Pancreas (tissue), 10 donors: Measurements from ENCODE around the gene VPS26B. TPM values are rescaled to one million over a fixed set of nuclear protein-coding genes. Genes with fewer than 3 reads are reported as not detected.
"Not testable (repeated sequence)": the region's sequence is repeated elsewhere in the genome, so short reads cannot be mapped to it uniquely, and the experiment has no call there.

ENCODE experiments used
- ATAC-seq, 4 donors: fragments of 200-7000 bp; cut with Tn5 transposase; one replicate each; pipeline versions ENCODE4 v1.8.0 to v1.9.1; 2020; ENCODE audit warnings: mild to moderate bottlenecking in 4 of 4, moderate library complexity in 4 of 4
- DNase-seq, 6 donors: peaks; one replicate each; pipeline ENCODE4 v3.0.0-alpha.2; 2020
- FAIRE-seq: peaks from 2 replicates; lab custom pipeline; 2012; peaks lifted over from hg19 to GRCh38; lab: Jason Lieb, UNC
- H3K27ac ChIP-seq, 4 donors: fragments of 200-600 bp; sonication (generic); 1 replicate in 3 of 4; 2 replicates in 1 of 4; pipeline versions ENCODE4 v1.5.0 to v1.8.0; 2020
- H3K27me3 ChIP-seq, 4 donors: fragments of 200-600 bp; one replicate each; pipeline ENCODE4 v1.8.0; 2021
- H3K36me3 ChIP-seq, 3 donors: fragments of 200-600 bp; sonication (generic) in 1 of 3; one replicate each; pipeline versions ENCODE4 v1.5.0 to v1.8.0; 2020 to 2021
- H3K4me1 ChIP-seq, 3 donors: fragments of 200-600 bp; one replicate each; pipeline ENCODE4 v1.8.0; 2021
- H3K4me3 ChIP-seq, 4 donors: fragments of 200-600 bp; sonication (generic) in 2 of 4; one replicate each; pipeline versions ENCODE4 v1.5.0 to v1.8.0; 2020 to 2021
- H3K9me3 ChIP-seq, 4 donors: fragments of 200-600 bp; one replicate each; pipeline ENCODE4 v1.8.0; 2021
- WGBS, 2 donors: extraction: QIAGEN DNeasy Blood & Tissue Kit; methylation state at CpG; one replicate each; pipeline ENCODE4 v1.1.7; 2013; 5-methylcytosine and 5-hydroxymethylcytosine counted together
- intact Hi-C, 3 donors: fragments of 100-400 bp; cut with DNase I; formaldehyde crosslinking; loops; one replicate each; pipeline versions ENCODE4 v1.11.1 to v1.14.2; 2022
- polyA plus RNA-seq, 2 donors: library from polyadenylated mRNA; stranded (reverse); fragments of 200-250 nt; gene quantifications; one replicate each; pipeline ENCODE4 v1.2.3, GENCODE V29; 2013
- total RNA-seq, 6 donors: library from RNA; stranded (reverse); fragmentation: NEBNext Ultra II Directional in 4 of 6; extraction: Animal tissue kit (Norgen Biotek cat#: 25700) in 4 of 6; gene quantifications; one replicate each; pipeline versions ENCODE4 v1.2.1 to v1.2.4, GENCODE V29; 2021 to 2023
- TF ChIP-seq, protein P1 (sequence below), 4 donors: fragments of 200-600 bp; sonication (generic) in 3 of 4; IDR thresholded peaks; one replicate each; pipeline versions ENCODE4 v1.5.0 to v1.8.0; 2021; ENCODE audit warnings: antibody characterized with exemption in 4 of 4
- donor health status: healthy with polysubstance abuse.
- donor health status: DM: no; HTN: no; CAD: no; lungs with moderate emphysema.
- donor health status: DM: no; HTN: no; CAD: no.
- donor health status: control.
- donor health status: control.
- donor health status: Bipolar disorder and iron deficiency.
- donor health status: DM: yes; HTN: yes; CAD: no.
- donor health status: DM: no; HTN: no; CAD: no.
- donor health status: DM: no; HTN: no; CAD: no.
- donor health status: DM: yes; HTN: yes; CAD: no.

The VPS26B gene
- total and polyA plus RNA-seq, 8 donors, result 18.1 to 30.3 (median 26.5) TPM

DNA sequence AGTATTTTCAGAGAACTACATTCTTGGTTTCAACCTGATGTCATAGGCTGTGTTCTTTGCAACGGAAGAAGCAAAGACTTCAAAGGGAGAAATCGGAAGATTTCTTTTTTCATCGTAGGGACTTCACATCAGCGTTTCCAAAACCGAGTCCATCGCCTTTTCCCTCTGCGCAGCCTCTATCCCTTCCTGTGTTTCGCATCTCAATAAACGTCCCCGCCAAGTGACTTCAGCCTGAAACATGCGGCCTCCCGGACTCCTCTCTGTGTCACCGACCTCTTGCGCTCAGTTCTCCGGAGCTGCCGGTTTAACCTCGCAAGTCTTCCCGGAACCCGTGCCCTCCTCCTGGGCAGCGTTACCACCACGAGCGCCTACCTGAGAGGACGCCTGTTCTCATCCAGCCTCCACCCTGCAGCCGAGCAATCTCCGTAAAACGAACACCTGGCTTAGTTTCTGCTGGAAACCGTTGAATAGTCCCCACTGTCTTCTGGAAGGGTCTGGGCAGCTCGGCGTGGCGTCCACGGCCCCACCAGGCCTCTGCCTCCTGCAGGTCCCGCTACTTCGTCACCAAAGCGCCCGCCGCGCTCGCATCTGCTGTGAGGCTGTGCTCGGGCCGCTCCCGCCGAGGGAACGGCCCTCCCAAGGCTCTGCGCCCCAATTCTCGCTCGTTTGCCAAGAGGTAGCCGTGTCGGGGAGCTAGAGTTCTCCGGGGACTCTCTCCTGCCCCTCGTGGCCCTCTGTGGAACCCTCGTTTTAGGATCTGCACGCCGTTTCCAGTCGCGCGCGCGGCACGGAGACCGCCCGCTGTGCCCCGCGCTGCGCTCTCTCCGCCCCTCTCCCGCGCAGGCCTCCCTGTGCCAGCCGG is 51.3 kb downstream of the VPS26B start, which contains the start of gene GLB1L3:
Gene GLB1L3 (plus strand): TSS at position 846 of the 862 bp plus-strand sequence. CDS start 362 bp downstream, outside the sequence.
- H3K27ac ChIP-seq, result no peak within 1 kb of the TSS
- peak within 1 kb of the TSS in 2 of 4 donors; percentile 13 to 45 for H3K4me3 ChIP-seq
- ATAC-seq (peak; percentile 53 to 81 (median 75)), DNase-seq (peak in 1 of 6 donors; percentile 68), FAIRE-seq (no peak)
- H3K27me3 ChIP-seq, result peaks cover 0 to 45% (median 24%) of the 10 kb centered on the region in 4 donors
- intact Hi-C loops, result no loop called here
- peaks cover 0 to 8% (median 0%) of the 10 kb centered on the region in 3 donors for H3K4me1 ChIP-seq
- H3K36me3 ChIP-seq, result no peaks in the 10 kb centered on the region
- TF ChIP-seq, protein P1, sequence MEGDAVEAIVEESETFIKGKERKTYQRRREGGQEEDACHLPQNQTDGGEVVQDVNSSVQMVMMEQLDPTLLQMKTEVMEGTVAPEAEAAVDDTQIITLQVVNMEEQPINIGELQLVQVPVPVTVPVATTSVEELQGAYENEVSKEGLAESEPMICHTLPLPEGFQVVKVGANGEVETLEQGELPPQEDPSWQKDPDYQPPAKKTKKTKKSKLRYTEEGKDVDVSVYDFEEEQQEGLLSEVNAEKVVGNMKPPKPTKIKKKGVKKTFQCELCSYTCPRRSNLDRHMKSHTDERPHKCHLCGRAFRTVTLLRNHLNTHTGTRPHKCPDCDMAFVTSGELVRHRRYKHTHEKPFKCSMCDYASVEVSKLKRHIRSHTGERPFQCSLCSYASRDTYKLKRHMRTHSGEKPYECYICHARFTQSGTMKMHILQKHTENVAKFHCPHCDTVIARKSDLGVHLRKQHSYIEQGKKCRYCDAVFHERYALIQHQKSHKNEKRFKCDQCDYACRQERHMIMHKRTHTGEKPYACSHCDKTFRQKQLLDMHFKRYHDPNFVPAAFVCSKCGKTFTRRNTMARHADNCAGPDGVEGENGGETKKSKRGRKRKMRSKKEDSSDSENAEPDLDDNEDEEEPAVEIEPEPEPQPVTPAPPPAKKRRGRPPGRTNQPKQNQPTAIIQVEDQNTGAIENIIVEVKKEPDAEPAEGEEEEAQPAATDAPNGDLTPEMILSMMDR (IDR thresholded peaks at IDR 0.05), result peak in 1 of 4 donors; percentile 25
- 3 to 4% methylated on average over 66 to 68 of the region's 68 CpGs for WGBS, 2 donors
- no peaks in the 10 kb centered on the region for H3K9me3 ChIP-seq

DNA sequence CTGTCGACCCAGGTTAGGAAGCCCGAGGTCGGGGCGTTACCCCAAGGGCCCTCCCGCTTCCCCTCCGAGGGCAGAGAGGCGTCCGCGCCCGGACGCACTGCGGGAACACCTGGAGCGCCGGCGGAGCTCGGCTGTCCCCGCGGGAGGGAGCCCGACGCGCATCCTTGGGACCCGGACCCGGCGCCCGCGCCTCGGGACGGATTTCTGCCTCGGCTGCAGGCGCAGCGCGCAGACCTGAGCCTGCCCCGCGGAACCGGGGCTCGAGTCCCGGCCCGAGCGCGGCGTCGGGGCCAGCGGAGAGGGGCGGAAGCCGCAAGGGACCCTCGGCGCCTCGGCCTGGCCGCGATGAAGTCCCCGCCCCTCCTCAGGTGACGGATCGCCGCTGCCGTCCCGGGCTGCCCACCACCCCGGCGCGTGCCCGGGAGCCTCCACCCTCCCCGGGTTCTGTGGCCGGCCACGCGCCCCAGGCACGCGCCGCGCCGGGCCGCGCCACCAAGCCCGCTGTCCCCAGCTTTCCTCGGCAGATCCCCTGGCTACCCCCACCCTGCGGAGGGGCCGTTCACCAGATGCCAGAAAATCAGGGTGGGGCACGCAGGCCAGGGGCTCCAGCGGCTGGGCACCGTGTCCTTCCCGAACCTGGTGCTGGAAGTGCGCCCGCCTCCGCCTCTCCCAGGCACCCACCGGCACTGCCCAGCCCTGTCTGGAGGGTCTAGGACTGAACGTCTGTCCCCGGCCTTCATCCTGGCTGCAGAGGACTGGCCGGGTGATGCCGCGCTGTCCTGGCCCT is 52.1 kb downstream of the VPS26B start:
- Histone ChIP-seq H3K27ac (no peak overlapping the region), H3K4me1 (peaks cover 0 to 8% (median 0%) of the 10 kb centered on the region in 3 donors), H3K4me3 (peak overlapping the region in 2 of 4 donors; percentile 13 to 45), H3K27me3 (peaks cover 0 to 45% (median 24%) of the 10 kb centered on the region in 4 donors), H3K9me3 (no peaks in the 10 kb centered on the region), H3K36me3 (no peaks in the 10 kb centered on the region)
- ATAC-seq, result peak in 3 of 4 donors; percentile 43 to 65 (median 50)
- peak in 2 of 6 donors; percentile 66 to 73 for DNase-seq
- FAIRE-seq, result no peak
- intact Hi-C loops, result no loop called here
- TF ChIP-seq, protein P1 (IDR thresholded peaks at IDR 0.05), result no peak
- WGBS, 2 donors, result 1 to 2% methylated on average over 47 to 88 of the region's 88 CpGs

- TF ChIP-seq, protein P1 (IDR thresholded peaks at IDR 0.05), result no peak
- ATAC-seq (no peak), DNase-seq (no peak), FAIRE-seq (no peak)
- intact Hi-C loops, result no loop called here
- Histone ChIP-seq H3K4me3 (peak overlapping the region in 1 of 4 donors; percentile 45), H3K27me3 (peaks cover 0 to 45% (median 22%) of the 10 kb centered on the region in 4 donors), H3K27ac (no peak overlapping the region), H3K9me3 (no peaks in the 10 kb centered on the region), H3K36me3 (no peaks in the 10 kb centered on the region), H3K4me1 (peaks cover 0 to 8% (median 0%) of the 10 kb centered on the region in 3 donors)
- 19 to 20% methylated on average over 36 of the region's 36 CpGs for WGBS, 2 donors
These were observed 52.9 kb downstream of the VPS26B start for GRCh38 chr11:134277183-134278001.

DNA sequence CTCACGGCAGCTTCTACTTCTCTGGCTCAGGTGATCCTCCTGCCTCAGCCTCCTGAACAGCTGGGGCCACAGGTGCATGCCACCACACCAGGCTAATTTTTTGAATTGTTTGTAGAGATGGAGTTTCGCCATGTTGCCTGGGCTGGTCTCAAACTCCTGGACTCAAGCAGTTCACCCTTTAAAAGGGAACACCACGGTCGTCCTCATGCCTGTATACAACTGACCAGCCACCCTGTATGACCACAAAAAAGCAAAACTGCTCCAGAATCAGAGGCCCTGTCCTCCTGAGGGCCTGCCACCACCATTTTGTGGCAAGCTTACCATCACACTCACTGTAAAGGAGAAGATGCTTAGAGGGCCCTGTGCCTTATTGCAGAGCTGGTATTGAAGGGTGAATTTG is 53.9 kb downstream of the VPS26B start:
- DNase-seq, result no peak

GRCh38 chr11:134281635-134282034 is 57.2 kb downstream of the VPS26B start:
- H3K4me1 ChIP-seq, intact Hi-C loops, FAIRE-seq, H3K36me3 ChIP-seq, H3K9me3 ChIP-seq, H3K27ac ChIP-seq, DNase-seq, ATAC-seq, H3K4me3 ChIP-seq: not testable (repeated sequence)
- 81% methylated on average over 11 of the region's 17 CpGs; no CpG with 5 or more reads in 1 of the 2 donors for WGBS, 2 donors
- peaks cover 0 to 13% (median 3%) of the 10 kb centered on the region in 4 donors for H3K27me3 ChIP-seq

More for the DNA sequence above, 53.9 kb downstream of the VPS26B start:
- H3K27ac ChIP-seq, result no peak overlapping the region
- intact Hi-C loops, result no loop called here
- H3K4me1 ChIP-seq, result peaks cover 0 to 8% (median 0%) of the 10 kb centered on the region in 3 donors
- no peaks in the 10 kb centered on the region for H3K9me3 ChIP-seq
- H3K4me3 ChIP-seq, result no peak overlapping the region
- no peak for FAIRE-seq
- no peak for ATAC-seq
- WGBS, 2 donors, result 81 to 94% methylated on average over 4 of the region's 4 CpGs
- TF ChIP-seq, protein P1 (IDR thresholded peaks at IDR 0.05), result no peak
- H3K27me3 ChIP-seq, result peaks cover 0 to 45% (median 20%) of the 10 kb centered on the region in 4 donors
- no peaks in the 10 kb centered on the region for H3K36me3 ChIP-seq
